Stimulated activated naive CD4-positive, alpha-beta T cell (primary cell): ENCODE results near the gene C17orf58.
A peak's percentile ranks its signal among the peaks of the same experiment; 100 is the strongest.
"Not testable (repeated sequence)": the region's sequence is repeated elsewhere in the genome, so short reads cannot be mapped to it uniquely, and the experiment has no call there.

Experiments used
- DNase-seq, 6 experiments: peaks; one replicate each; lab custom pipeline; 2025; lab: John Stamatoyannopoulos, UW

Gene C17orf58

DNA sequence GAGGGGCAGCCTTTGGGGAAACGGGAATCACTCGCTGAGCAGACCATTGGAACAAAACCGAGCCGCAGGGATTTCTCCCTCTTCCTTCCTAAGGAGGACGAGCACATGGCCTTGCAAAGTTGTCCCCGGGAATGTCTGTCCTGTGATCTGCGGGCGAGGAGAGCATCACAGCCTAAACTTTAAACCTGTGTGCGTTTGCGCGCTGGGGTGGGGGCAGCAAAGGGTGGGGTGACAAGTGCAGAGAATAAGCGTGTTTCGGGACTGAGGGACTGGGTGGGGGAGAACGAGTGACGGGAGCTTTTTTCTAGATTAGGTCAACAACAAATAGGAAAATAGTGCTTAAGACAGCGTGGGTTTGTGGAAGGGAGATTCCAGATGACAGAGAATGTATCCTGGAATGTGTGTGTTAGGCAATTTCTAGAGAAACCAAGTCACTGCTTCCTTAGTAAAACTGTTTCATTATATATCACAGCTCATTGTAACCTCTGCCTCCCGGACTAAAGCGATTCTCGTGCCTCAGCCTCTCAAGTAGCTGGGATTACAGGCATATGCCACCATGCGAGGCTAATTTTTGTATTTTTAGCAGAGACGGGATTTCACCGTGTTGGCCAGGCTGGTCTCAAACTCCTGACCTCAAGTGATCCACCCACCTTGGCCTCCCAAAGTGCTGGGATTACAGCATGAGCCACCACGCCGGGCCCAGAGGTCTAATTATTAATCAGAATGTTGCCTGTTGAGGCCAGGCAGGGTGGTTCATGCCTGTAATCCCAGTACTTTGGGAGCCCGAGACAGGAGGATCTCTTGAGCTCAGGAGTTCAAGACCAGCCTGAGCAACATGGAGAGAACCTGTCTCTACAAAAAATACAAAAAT is at the start of gene C17orf58:
Gene C17orf58 (minus strand): TSS at position 169 of the 871 bp plus-strand sequence. CDS start 271 bp downstream, outside the sequence.
- DNase-seq = not testable (repeated sequence)

- no peak for DNase-seq
These were observed 40.3 kb upstream of the C17orf58 start for GRCh38 chr17:68036304-68037147.

GRCh38 chr17:68035523-68036303 is 39.4 kb upstream of the C17orf58 start, which contains the start of gene KPNA2:
Gene KPNA2, plus strand, starts transcription at chr17:68035735. Its CDS starts 1,398 bp downstream, at chr17:68037133.
- DNase-seq = peak; percentile 85 to 94 (median 92)

- peak in 3 of 6 experiments; percentile 84 to 92 (median 91) for DNase-seq
These were observed 38.9 kb upstream of the C17orf58 start for GRCh38 chr17:68035131-68035522.

DNA sequence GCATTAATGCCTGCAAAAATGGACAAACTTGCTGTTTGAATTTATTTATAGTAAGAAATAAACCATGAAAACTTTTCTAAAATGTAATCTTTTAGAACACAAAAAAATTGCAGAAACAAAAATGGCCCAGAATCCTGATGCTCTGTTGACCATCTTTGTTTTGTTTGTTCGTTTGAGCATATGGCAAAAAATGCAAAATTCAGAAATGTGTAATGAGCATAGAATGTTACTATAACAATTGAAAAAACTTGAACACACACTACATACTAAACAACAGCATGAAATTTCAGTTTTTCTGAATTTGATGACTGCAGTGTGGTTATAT is 38.1 kb upstream of the C17orf58 start:
- DNase-seq = no peak

DNA sequence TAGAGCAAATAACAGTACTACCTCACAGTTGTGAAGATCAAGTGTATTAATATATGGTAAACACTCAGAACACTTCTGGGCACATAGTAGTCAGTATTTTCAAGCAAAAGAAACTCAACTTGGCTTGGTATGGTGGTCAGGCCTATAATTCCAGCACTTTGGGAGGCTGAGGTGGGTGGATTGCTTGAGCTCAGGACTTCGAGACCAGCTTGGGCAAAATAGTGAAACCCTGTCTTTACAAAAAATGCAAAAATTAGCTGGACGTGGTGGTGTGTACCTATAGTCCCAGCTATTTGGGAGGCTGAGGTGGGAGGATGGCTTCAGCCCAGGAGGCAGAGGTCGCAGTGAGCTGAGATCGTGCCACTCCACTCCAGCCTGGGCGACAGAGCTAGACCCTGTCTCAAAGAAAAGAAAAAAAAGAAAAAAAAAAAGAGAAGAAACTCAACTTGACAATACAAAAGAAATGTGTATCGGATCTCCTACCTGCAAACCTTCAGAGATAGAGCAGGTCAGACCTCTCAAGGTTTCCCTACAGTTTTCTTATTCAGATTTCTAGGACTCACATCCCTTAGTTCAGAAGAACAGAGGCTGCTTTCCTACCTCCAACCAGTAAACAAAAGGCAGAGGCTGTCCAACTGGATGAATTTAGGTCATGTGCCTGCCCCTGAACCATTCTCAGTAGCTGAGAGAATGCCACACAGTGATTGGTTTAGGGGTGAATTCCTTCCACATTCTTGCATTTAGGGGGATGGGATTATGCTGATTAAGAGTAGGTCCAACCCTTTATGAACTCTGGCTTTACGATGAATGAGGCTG is 37.6 kb upstream of the C17orf58 start:
- DNase-seq = no peak

- DNase-seq = no peak
These were observed 33.4 kb upstream of the C17orf58 start for GRCh38 chr17:68029512-68030215.

DNA sequence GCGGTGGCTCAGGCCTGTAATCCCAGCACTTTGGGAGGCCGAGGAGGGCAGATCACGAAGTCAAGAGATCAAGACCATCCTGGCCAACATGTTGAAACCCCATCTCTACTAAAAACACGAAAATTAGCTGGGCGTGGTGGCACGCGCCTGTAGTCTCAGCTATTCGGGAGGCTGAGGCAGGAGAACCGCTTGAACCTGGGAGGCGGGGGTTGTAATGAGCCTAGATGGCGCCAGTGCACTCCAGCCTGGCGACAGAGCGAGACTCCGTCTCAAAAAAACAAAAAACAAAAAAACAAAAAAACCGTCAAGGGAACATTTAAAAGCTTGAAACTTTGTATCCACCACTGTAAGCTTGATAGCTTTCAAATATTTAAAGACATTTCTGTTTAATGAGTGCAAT is 26.3 kb upstream of the C17orf58 start:
- DNase-seq = not testable (repeated sequence)

- no peak for DNase-seq
These were observed 25.7 kb upstream of the C17orf58 start for GRCh38 chr17:68021963-68022362.

- not testable (repeated sequence) for DNase-seq
These were observed 24.5 kb upstream of the C17orf58 start for GRCh38 chr17:68020791-68021190.

GRCh38 chr17:68020409-68020756 is 24.1 kb upstream of the C17orf58 start:
- DNase-seq = no peak

GRCh38 chr17:68019675-68020408 is 23.6 kb upstream of the C17orf58 start:
- DNase-seq = peak; percentile 82 to 94 (median 90)

GRCh38 chr17:68019336-68019674 is 23.0 kb upstream of the C17orf58 start:
- no peak for DNase-seq

DNA sequence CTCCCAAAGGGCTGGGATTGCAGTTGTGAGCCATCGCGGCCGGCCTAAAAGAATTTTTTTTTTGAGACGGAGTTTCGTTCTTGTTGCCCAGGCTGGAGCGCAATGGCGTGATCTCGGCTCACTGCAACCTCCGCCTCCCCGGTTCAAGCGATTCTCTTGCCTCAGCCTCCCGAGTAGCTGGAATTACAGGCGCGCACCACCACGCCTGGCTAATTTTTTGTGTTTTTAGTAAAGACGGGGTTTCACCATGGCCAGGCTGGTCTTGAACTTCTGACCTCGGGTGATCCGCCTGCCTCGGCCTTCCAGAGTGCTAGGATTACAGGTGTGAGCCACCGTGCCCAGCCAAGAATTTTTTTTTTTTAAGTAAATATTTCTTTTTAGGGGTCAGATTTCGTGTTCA is 22.2 kb upstream of the C17orf58 start:
- DNase-seq = not testable (repeated sequence)

- DNase-seq = no peak
These were observed 20.6 kb upstream of the C17orf58 start for GRCh38 chr17:68016838-68017237.

GRCh38 chr17:68015081-68015723 is 18.9 kb upstream of the C17orf58 start:
- DNase-seq = no peak

- no peak for DNase-seq
These were observed 17.1 kb upstream of the C17orf58 start for GRCh38 chr17:68013385-68013784.

- DNase-seq = peak in 5 of 6 experiments; percentile 9 to 53 (median 27)
These were observed 15.0 kb upstream of the C17orf58 start for GRCh38 chr17:68011199-68011665.

DNA sequence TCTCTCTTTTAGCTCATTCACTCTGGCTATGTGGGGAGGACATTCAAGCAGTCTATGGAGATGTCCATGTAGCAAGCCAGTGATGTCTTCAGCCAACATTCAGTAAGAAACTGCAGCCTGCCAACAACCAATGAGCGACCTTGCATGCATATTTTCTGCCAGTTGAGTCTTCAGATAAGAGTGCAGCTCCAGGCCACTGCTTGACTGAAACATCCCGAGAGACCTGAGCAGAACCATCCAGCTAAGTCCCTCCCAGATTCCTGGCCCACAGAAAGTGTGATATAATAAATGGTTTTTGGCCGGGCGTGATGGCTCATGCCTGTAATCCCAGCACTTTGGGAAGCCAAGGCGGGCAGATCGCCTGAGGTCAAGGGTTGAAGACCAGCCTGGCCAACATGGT is 10.5 kb upstream of the C17orf58 start:
- no peak for DNase-seq
